Suprapubic skin (tissue), 4 donors: Measurements from ENCODE around the gene ACTN2. TPM values are rescaled to one million over a fixed set of nuclear protein-coding genes. Genes with fewer than 3 reads are reported as not detected.

Source experiments
- DNase-seq, 2 donors: peaks; one replicate each; pipeline ENCODE4 v3.0.0-alpha.2; 2019; ENCODE audit warnings: low spot score in 2 of 2
- H3K27ac ChIP-seq: fragments of 200-600 bp; sonication (generic); one replicate; pipeline ENCODE4 v1.5.1; 2019
- H3K27me3 ChIP-seq: fragments of 200-600 bp; sonication (generic); one replicate; pipeline ENCODE4 v1.5.1; 2019
- H3K36me3 ChIP-seq: fragments of 200-600 bp; sonication (generic); one replicate; pipeline ENCODE4 v1.5.1; 2019
- H3K4me1 ChIP-seq: fragments of 200-600 bp; sonication (generic); one replicate; pipeline ENCODE4 v1.5.1; 2019
- H3K4me3 ChIP-seq: fragments of 200-600 bp; sonication (generic); one replicate; pipeline ENCODE4 v1.5.1; 2019; ENCODE audit warnings: mild to moderate bottlenecking
- H3K9me3 ChIP-seq: fragments of 200-600 bp; sonication (generic); one replicate; pipeline ENCODE4 v1.5.1; 2019
- CTCF ChIP-seq, 2 donors: fragments of 200-600 bp in 1 of 2; fragments of 450-650 bp in 1 of 2; sonication (generic) in 1 of 2; IDR thresholded peaks; one replicate each; pipeline ENCODE4 v1.5.1; 2016 to 2019; ENCODE audit warnings: antibody characterized with exemption in 2 of 2, mild to moderate bottlenecking in 1 of 2, moderate library complexity in 1 of 2
- EP300 ChIP-seq: sonication (generic); formaldehyde crosslinking; IDR thresholded peaks from one replicate; pipeline ENCODE4 v1.6.1; 2017; ENCODE audit warnings: antibody characterized with exemption
- POLR2A ChIP-seq, 2 donors: fragments of 450-650 bp; IDR thresholded peaks; one replicate each; pipeline ENCODE4 v1.6.1; 2017; ENCODE audit warnings: antibody characterized with exemption in 2 of 2, mild to moderate bottlenecking in 2 of 2, moderate library complexity in 2 of 2
- POLR2AphosphoS5 ChIP-seq, 3 donors: sonication (generic); formaldehyde crosslinking; IDR thresholded peaks; one replicate each; pipeline ENCODE4 v1.6.1; 2017; ENCODE audit warnings: antibody characterized with exemption in 3 of 3
- WGBS: methylation state at CpG from one replicate; pipeline ENCODE4 v1.1.5; 2018; 5-methylcytosine and 5-hydroxymethylcytosine counted together
- total RNA-seq, 4 donors: library from RNA; depleted of rRNA; stranded (reverse); fragments of >200 nt; gene quantifications; one replicate each; pipeline ENCODE4 v1.1.0, GENCODE V29; 2016

ACTN2 gene
- total RNA-seq, 4 donors from 2014 or later, result 1.1 TPM; not detected in 3

DNA sequence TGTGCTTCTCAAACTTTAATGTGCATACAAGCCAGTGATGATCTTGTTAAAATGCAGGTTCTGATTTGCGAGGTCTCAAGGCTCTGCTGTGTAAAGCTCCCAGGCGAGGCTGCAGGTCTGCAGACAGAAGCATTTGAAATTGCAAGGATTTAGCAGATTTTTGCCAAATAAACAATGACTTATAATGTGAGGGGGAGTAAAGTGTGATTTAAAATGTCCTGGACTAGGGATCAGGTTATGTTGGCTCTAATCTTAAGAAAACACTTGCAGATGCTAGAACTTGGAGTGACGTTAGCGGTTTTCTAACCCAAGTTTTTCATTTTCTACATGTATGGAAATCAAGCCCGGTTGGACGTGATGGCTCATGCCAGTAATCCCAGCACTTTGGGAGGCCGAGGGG, 16.2 kb upstream of the ACTN2 start:
- H3K27ac ChIP-seq, result no peak overlapping the region
- no peaks in the 10 kb centered on the region for H3K27me3 ChIP-seq
- no peak for DNase-seq
- no peaks in the 10 kb centered on the region for H3K36me3 ChIP-seq
- no peaks in the 10 kb centered on the region for H3K4me1 ChIP-seq
- H3K9me3 ChIP-seq, result no peaks in the 10 kb centered on the region
- H3K4me3 ChIP-seq, result no peak overlapping the region
- TF ChIP-seq POLR2AphosphoS5 (IDR thresholded peaks at IDR 0.05), result no peak
- no peak for TF ChIP-seq CTCF (IDR thresholded peaks at IDR 0.05)
- TF ChIP-seq POLR2A (IDR thresholded peaks at IDR 0.05), result no peak
- TF ChIP-seq EP300, result no peak
- 65% methylated on average over 7 of the region's 7 CpGs for WGBS

DNA sequence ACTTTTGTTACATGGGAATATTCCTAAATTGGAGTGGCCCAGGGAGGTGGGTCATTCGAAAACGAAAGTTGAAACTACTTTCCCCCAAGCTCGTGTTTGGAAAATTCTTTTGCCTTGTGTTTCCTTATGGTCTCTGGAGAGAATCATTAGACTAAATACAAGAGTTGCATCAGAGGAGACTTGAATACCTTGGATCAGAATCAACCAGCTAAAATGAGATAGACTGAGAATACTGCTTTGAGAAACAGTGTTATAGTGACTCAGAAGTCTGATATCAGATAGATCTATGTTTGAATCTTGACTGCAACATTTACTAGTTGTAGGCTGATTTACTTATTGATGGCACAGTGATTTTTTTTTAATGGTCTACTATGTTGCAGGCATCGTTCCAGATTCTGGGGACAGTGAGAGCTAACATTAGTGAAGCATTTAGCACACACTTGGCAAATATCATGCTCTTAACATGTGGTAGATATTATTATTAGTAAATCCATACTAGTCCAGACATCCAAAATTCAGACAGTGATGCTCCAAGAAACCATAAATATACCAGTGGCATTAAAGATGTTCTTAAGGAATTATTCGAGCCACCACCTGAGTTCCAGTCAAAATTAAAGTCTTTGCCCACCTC, 12.9 kb upstream of the ACTN2 start:
- no peaks in the 10 kb centered on the region for H3K36me3 ChIP-seq
- no peaks in the 10 kb centered on the region for H3K9me3 ChIP-seq
- no peak overlapping the region for H3K27ac ChIP-seq
- no peak for DNase-seq
- H3K4me1 ChIP-seq, result no peaks in the 10 kb centered on the region
- WGBS, result 42% methylated on average over 5 of the region's 5 CpGs
- H3K27me3 ChIP-seq, result peaks cover 6% of the 10 kb centered on the region
- TF ChIP-seq EP300, result no peak
- TF ChIP-seq POLR2AphosphoS5 (IDR thresholded peaks at IDR 0.05), result no peak
- TF ChIP-seq CTCF (IDR thresholded peaks at IDR 0.05), result no peak
- TF ChIP-seq POLR2A (IDR thresholded peaks at IDR 0.05), result no peak
- H3K4me3 ChIP-seq, result no peak overlapping the region

- H3K9me3 ChIP-seq, result no peaks in the 10 kb centered on the region
- H3K27me3 ChIP-seq, result peaks cover 6% of the 10 kb centered on the region
- no peak for DNase-seq
- 77% methylated on average over 3 of the region's 3 CpGs for WGBS
- no peaks in the 10 kb centered on the region for H3K36me3 ChIP-seq
- H3K4me3 ChIP-seq, result no peak overlapping the region
- TF ChIP-seq EP300 (no peak), CTCF (IDR thresholded peaks at IDR 0.05) (no peak), POLR2AphosphoS5 (IDR thresholded peaks at IDR 0.05) (no peak), POLR2A (IDR thresholded peaks at IDR 0.05) (no peak)
- H3K27ac ChIP-seq, result no peak overlapping the region
- H3K4me1 ChIP-seq, result no peaks in the 10 kb centered on the region
These were observed 8.6 kb upstream of the ACTN2 start for GRCh38 chr1:236677641-236678235.

GRCh38 chr1:236681219-236681618, 5.1 kb upstream of the ACTN2 start:
- no peaks in the 10 kb centered on the region for H3K36me3 ChIP-seq
- WGBS, result 57% methylated on average over 3 of the region's 3 CpGs
- H3K9me3 ChIP-seq, result no peaks in the 10 kb centered on the region
- no peaks in the 10 kb centered on the region for H3K4me1 ChIP-seq
- no peak overlapping the region for H3K27ac ChIP-seq
- peaks cover 5% of the 10 kb centered on the region for H3K27me3 ChIP-seq
- TF ChIP-seq CTCF (IDR thresholded peaks at IDR 0.05) (no peak), POLR2AphosphoS5 (IDR thresholded peaks at IDR 0.05) (no peak)
- no peak overlapping the region for H3K4me3 ChIP-seq
- no peak for DNase-seq

DNA sequence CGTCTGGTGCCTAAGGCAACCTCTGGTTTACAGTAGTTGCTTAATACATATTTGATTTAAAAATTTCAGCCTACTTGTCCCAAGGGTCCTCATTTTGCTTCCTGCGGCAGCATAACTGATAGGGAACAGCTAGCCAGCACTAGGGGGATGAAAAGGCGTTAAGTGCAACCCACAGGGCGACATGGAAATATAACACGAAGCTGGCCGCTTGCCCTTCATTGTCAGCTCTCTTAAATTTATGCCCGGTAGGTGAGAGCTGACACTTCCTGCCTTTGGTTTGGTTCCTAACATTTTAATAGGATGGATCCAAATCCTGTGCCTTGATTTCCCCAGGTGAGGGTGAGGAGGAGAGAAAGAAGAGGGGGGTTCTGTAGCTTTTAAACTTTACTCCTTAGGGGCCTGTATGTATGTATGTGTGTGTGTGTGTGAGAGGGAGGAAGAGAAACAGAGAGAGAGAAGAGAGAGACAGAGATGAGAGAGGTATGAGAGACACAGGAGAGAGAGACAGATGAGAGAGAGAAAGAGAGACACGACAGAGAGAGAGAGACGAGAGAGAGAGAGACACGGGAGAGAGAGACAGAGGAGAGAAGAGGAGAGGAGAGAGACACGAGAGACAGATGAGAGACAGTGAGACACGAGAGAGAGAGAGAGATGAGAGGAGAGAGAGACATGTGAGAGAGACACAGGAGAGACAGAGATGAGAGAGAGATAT, 938 bp upstream of the ACTN2 start:
- peaks cover 24% of the 10 kb centered on the region for H3K27me3 ChIP-seq
- no peaks in the 10 kb centered on the region for H3K36me3 ChIP-seq
- no peak overlapping the region for H3K4me3 ChIP-seq
- TF ChIP-seq CTCF (IDR thresholded peaks at IDR 0.05) (no peak), POLR2AphosphoS5 (IDR thresholded peaks at IDR 0.05) (no peak), EP300 (no peak), POLR2A (IDR thresholded peaks at IDR 0.05) (no peak)
- 63% methylated on average over 12 of the region's 12 CpGs for WGBS
- H3K9me3 ChIP-seq, result no peaks in the 10 kb centered on the region
- no peak overlapping the region for H3K27ac ChIP-seq
- H3K4me1 ChIP-seq, result peaks cover 14% of the 10 kb centered on the region
- no peak for DNase-seq
